GM18868 (cell line): ENCODE results near the gene VSX2.

Experiments used
- ATAC-seq: cut with Tn5 transposase; IDR thresholded peaks from one replicate; pipeline ENCODE4 v1.9.1; 2021; ENCODE audit warnings: mild to moderate bottlenecking, moderate library complexity; ENCODE audit not compliant: unreplicated experiment

VSX2 gene

GRCh38 chr14:74301594-74302151, 62.4 kb downstream of the VSX2 start:
- no peak for ATAC-seq

GRCh38 chr14:74302152-74302628, 62.9 kb downstream of the VSX2 start:
- peak; percentile 33 for ATAC-seq

- ATAC-seq = peak; percentile 99
These were observed 63.7 kb downstream of the VSX2 start, which contains the start of gene ABCD4 for GRCh38 chr14:74302634-74303569. ABCD4 (minus strand) TSS chr14:74302934; CDS start chr14:74302912, 22 bp downstream.

- ATAC-seq = no peak
These were observed 69.4 kb downstream of the VSX2 start for GRCh38 chr14:74308695-74309094.

- ATAC-seq = no peak
These were observed 70.1 kb downstream of the VSX2 start for GRCh38 chr14:74309125-74310022.

GRCh38 chr14:74312161-74312560, 72.9 kb downstream of the VSX2 start:
- ATAC-seq = no peak
